H1 (cell line): ENCODE measurements around the gene CHRNA4. TPM values are rescaled to one million over a fixed set of nuclear protein-coding genes. Genes with fewer than 3 reads are reported as not detected.

Source experiments
- CHD7 ChIP-seq: fragments of 300-600 bp; sonication (generic); IDR thresholded peaks from 2 replicates; pipeline ENCODE4 v1.7.1; 2012; ENCODE audit warnings: low read length, moderate library complexity, mild to moderate bottlenecking, inconsistent platforms; ENCODE audit not compliant: insufficient replicate concordance
- EGR1 ChIP-seq: IDR thresholded peaks from 2 replicates; pipeline ENCODE4 v1.6.1; 2011; ENCODE audit warnings: low read depth, low read length, borderline replicate concordance
- FOSL1 ChIP-seq: IDR thresholded peaks from 2 replicates; pipeline ENCODE4 v1.6.1; 2011; ENCODE audit warnings: mild to moderate bottlenecking, low read depth, low read length, moderate library complexity; ENCODE audit not compliant: insufficient read depth
- KDM4A ChIP-seq: IDR thresholded peaks from one replicate; pipeline ENCODE4 v1.7.1; 2012; ENCODE audit warnings: low read depth, mild to moderate bottlenecking, moderate library complexity, low read length, inconsistent platforms; ENCODE audit not compliant: severe bottlenecking
- SUZ12 ChIP-seq: fragments of 200-600 bp; sonication (generic); IDR thresholded peaks from 2 replicates; pipeline ENCODE4 v1.6.1; 2012; ENCODE audit warnings: mild to moderate bottlenecking, inconsistent platforms, low read length, moderate library complexity, mixed read lengths
- polyA plus RNA-seq, 7 experiments: library from polyadenylated mRNA; depleted of rRNA in 3 of 7; stranded (reverse) in 5 of 7; unstranded in 2 of 7; fragments of >200 nt in 5 of 7; fragments of 200-250 nt in 2 of 7; gene quantifications; 1 replicate in 5 of 7; 2 replicates in 1 of 7; 4 replicates in 1 of 7; pipeline versions ENCODE4 v1.2.1 to v1.2.3, GENCODE V29; 2011 to 2013; ENCODE audit warnings: missing spikeins in 2 of 7, mixed read lengths in 2 of 7
- total RNA-seq: library from RNA; stranded (reverse); fragmentation: NEBNext Ultra II Directional; extraction: Animal tissue kit (Norgen Biotek cat#: 25700); gene quantifications from 2 replicates; pipeline ENCODE4 v1.2.1, GENCODE V29; 2021

Gene CHRNA4
- total and polyA plus RNA-seq, 2 of the 8 experiments (the other 6 are each of a cell fraction or from before 2014, with no cell fraction given): 4.3 to 5.7 TPM

- no peak for TF ChIP-seq CHD7
- no peak for TF ChIP-seq SUZ12
- no peak for TF ChIP-seq KDM4A
- no peak for TF ChIP-seq EGR1
- TF ChIP-seq FOSL1: no peak
These were observed 10.2 kb upstream of the CHRNA4 start (continued) for GRCh38 chr20:63371291-63371865.
